ENCODE results near the gene COL18A1.

The COL18A1 gene

GRCh38 chr21:45508607-45509565 is 103.9 kb downstream of the COL18A1 start:
- TF ChIP-seq, protein P1, sequence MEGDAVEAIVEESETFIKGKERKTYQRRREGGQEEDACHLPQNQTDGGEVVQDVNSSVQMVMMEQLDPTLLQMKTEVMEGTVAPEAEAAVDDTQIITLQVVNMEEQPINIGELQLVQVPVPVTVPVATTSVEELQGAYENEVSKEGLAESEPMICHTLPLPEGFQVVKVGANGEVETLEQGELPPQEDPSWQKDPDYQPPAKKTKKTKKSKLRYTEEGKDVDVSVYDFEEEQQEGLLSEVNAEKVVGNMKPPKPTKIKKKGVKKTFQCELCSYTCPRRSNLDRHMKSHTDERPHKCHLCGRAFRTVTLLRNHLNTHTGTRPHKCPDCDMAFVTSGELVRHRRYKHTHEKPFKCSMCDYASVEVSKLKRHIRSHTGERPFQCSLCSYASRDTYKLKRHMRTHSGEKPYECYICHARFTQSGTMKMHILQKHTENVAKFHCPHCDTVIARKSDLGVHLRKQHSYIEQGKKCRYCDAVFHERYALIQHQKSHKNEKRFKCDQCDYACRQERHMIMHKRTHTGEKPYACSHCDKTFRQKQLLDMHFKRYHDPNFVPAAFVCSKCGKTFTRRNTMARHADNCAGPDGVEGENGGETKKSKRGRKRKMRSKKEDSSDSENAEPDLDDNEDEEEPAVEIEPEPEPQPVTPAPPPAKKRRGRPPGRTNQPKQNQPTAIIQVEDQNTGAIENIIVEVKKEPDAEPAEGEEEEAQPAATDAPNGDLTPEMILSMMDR (IDR thresholded peaks at IDR 0.05; ENCODE audit: low read depth, low read length, missing control alignments), result no peak
- in situ Hi-C loops (cut with HindIII; ENCODE audit: low sequenced_read_pairs), result no loop called here
- H3K4me3 ChIP-seq (ENCODE audit: low read depth, low read length), result no peak overlapping the region
- no peak for DNase-seq (ENCODE audit: low read depth)

DNA sequence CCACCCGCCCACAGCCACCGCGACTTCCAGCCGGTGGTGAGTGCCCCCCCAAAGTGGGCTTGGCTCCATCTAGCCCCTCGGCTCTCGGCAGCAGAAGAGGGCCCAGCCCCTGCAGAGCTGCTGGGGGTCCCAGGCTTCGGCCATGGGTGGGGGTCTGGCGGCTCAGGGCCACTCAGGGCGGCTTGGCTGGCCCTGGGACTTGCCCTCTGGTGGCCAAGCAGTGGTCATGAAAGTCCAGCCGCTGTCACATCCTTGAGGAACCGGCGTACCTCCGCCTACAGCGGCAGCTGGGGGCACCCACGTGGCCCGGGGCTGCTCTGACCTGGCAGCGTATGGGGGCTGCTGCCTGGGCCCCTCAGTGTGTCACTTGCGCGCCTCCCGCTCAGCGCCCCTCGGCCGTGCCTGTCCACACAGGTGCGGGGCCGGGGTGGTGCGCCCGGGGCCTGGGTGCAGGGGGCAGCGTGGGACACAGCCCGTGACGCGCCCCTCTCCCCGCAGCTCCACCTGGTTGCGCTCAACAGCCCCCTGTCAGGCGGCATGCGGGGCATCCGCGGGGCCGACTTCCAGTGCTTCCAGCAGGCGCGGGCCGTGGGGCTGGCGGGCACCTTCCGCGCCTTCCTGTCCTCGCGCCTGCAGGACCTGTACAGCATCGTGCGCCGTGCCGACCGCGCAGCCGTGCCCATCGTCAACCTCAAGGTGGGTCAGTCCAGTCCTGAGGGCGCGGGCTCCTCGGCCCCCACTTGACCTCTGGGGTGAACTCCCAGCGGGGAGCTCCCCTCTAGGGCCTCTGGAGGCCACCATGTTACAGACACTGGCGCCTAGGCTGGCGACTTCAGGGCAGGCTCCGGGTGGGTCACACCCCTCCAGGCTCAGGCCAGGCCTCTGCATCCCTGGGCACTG is 104.9 kb downstream of the COL18A1 start:
- in situ Hi-C loops (cut with HindIII; ENCODE audit: low sequenced_read_pairs), result no loop called here
- no peak for DNase-seq (ENCODE audit: low read depth)
- TF ChIP-seq, protein P1 (IDR thresholded peaks at IDR 0.05; ENCODE audit: low read depth, low read length, missing control alignments), result no peak
- H3K4me3 ChIP-seq (ENCODE audit: low read depth, low read length), result no peak overlapping the region

DNA sequence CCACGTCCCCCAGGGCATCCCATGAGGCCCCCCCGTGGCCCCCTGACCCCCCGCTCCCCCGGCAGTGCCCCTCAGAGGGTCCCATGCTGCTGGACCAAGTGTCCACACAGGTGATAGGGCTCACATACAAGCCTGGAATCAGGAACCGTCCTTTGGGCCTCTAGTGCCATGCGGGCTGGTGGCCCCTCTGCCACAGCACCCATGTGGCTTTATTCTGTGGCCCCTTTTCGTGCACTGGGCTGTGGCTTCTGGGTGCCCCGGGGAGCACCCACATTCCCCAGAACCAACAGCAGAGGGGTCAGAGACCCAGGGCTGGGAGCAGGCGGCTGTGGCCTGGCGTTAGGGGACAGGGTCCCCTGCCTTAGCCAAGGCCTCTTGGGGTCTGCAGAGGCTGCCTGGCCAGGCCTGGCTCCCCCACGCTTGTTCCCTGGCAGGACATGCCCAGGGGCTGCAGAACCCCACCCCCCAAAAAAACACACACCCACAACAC is 105.5 kb downstream of the COL18A1 start:
- TF ChIP-seq, protein P1 (IDR thresholded peaks at IDR 0.05; ENCODE audit: low read depth, low read length, missing control alignments), result no peak
- in situ Hi-C loops (cut with HindIII; ENCODE audit: low sequenced_read_pairs), result no loop called here
- no peak overlapping the region for H3K4me3 ChIP-seq (ENCODE audit: low read depth, low read length)
- DNase-seq (ENCODE audit: low read depth), result no peak

GRCh38 chr21:45511007-45511406 is 106.0 kb downstream of the COL18A1 start:
- in situ Hi-C loops (cut with HindIII; ENCODE audit: low sequenced_read_pairs), result no loop called here
- no peak overlapping the region for H3K4me3 ChIP-seq (ENCODE audit: low read depth, low read length)
- TF ChIP-seq, protein P1 (IDR thresholded peaks at IDR 0.05; ENCODE audit: low read depth, low read length, missing control alignments), result no peak
- no peak for DNase-seq (ENCODE audit: low read depth)

DNA sequence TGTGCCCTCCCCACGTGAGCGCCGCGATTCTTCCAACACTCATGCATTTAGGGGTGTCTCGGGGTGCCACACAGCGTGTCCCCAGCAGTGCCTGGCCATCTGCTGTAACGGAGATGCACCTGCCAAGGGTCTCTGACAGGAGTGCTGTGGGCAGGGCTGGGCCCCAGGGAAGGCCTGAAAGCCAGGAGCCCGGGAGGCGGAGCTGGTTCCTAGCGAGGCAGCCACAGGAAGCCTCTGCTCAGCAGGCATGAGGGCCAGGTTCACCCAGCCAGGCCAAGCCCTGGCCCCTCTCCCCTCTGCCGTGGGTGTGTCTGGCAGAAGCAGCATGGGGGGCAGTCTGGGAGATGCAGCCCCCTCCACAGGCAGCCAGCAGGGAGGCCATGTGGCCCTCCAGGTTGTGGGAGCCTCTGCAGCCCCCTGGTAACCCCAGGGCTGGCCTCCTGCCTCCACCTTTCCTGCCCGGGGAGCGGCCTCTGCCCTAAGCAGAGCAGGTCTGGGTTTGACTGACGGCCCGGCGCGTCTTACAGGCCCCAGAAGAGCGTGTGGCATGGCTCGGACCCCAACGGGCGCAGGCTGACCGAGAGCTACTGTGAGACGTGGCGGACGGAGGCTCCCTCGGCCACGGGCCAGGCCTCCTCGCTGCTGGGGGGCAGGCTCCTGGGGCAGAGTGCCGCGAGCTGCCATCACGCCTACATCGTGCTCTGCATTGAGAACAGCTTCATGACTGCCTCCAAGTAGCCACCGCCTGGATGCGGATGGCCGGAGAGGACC is 106.9 kb downstream of the COL18A1 start:
- H3K4me3 ChIP-seq (ENCODE audit: low read depth, low read length), result no peak overlapping the region
- DNase-seq (ENCODE audit: low read depth), result no peak
- in situ Hi-C loops (cut with HindIII; ENCODE audit: low sequenced_read_pairs), result no loop called here
- TF ChIP-seq, protein P1 (IDR thresholded peaks at IDR 0.05; ENCODE audit: low read depth, low read length, missing control alignments), result no peak

DNA sequence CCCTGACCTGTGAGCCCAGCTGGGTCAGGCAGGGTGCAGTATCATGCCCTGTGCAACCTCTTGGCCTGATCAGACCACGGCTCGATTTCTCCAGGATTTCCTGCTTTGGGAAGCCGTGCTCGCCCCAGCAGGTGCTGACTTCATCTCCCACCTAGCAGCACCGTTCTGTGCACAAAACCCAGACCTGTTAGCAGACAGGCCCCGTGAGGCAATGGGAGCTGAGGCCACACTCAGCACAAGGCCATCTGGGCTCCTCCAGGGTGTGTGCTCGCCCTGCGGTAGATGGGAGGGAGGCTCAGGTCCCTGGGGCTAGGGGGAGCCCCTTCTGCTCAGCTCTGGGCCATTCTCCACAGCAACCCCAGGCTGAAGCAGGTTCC is 107.6 kb downstream of the COL18A1 start:
- TF ChIP-seq, protein P1 (IDR thresholded peaks at IDR 0.05; ENCODE audit: low read depth, low read length, missing control alignments), result no peak
- H3K4me3 ChIP-seq (ENCODE audit: low read depth, low read length), result no peak overlapping the region
- in situ Hi-C loops (cut with HindIII; ENCODE audit: low sequenced_read_pairs), result no loop called here
- no peak for DNase-seq (ENCODE audit: low read depth)

All from astrocyte of the cerebellum (primary cell).